Right ventricle myocardium inferior (tissue), 1 donor: ENCODE measurements around the gene AHNAK. TPM values are rescaled to one million over a fixed set of nuclear protein-coding genes. Genes with fewer than 3 reads are reported as not detected.
"Not testable (repeated sequence)": the region's sequence is repeated elsewhere in the genome, so short reads cannot be mapped to it uniquely, and the experiment has no call there.

ENCODE experiments used
- ATAC-seq: fragments of 200-7000 bp; cut with Tn5 transposase; one replicate; pipeline ENCODE4 v1.9.1; 2020; ENCODE audit warnings: mild to moderate bottlenecking, moderate library complexity
- DNase-seq: peaks from one replicate; pipeline ENCODE4 v3.0.0; 2021; ENCODE audit errors: missing footprints
- intact Hi-C: fragments of 100-400 bp; cut with DNase I; formaldehyde crosslinking; loops from one replicate; pipeline ENCODE4 v1.11.0; 2022
- long read RNA-seq: library from polyadenylated mRNA; unstranded; transcript quantifications from one replicate; pipeline ENCODE4 v2.0.0, GENCODE V29; 2021
- total RNA-seq: library from RNA; stranded (reverse); fragmentation: NEBNext Ultra II Directional; extraction: Animal tissue kit (Norgen Biotek cat#: 25700); gene quantifications from one replicate; pipeline ENCODE4 v1.2.1, GENCODE V29; 2021
- donor health status: DM: no; HTN: yes; CAD: no; lungs with severe emphysema.

The AHNAK gene, protein sequence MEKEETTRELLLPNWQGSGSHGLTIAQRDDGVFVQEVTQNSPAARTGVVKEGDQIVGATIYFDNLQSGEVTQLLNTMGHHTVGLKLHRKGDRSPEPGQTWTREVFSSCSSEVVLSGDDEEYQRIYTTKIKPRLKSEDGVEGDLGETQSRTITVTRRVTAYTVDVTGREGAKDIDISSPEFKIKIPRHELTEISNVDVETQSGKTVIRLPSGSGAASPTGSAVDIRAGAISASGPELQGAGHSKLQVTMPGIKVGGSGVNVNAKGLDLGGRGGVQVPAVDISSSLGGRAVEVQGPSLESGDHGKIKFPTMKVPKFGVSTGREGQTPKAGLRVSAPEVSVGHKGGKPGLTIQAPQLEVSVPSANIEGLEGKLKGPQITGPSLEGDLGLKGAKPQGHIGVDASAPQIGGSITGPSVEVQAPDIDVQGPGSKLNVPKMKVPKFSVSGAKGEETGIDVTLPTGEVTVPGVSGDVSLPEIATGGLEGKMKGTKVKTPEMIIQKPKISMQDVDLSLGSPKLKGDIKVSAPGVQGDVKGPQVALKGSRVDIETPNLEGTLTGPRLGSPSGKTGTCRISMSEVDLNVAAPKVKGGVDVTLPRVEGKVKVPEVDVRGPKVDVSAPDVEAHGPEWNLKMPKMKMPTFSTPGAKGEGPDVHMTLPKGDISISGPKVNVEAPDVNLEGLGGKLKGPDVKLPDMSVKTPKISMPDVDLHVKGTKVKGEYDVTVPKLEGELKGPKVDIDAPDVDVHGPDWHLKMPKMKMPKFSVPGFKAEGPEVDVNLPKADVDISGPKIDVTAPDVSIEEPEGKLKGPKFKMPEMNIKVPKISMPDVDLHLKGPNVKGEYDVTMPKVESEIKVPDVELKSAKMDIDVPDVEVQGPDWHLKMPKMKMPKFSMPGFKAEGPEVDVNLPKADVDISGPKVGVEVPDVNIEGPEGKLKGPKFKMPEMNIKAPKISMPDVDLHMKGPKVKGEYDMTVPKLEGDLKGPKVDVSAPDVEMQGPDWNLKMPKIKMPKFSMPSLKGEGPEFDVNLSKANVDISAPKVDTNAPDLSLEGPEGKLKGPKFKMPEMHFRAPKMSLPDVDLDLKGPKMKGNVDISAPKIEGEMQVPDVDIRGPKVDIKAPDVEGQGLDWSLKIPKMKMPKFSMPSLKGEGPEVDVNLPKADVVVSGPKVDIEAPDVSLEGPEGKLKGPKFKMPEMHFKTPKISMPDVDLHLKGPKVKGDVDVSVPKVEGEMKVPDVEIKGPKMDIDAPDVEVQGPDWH (N-terminal part only)
- total RNA-seq = 332 TPM
- long read RNA-seq, full-length matches to known transcripts = 23 of 31 reads
- long read RNA-seq, partial matches to known transcripts = 1 of 31 reads
- long read RNA-seq, other reads (novel, unspliced or antisense) = 7 of 31 reads

DNA sequence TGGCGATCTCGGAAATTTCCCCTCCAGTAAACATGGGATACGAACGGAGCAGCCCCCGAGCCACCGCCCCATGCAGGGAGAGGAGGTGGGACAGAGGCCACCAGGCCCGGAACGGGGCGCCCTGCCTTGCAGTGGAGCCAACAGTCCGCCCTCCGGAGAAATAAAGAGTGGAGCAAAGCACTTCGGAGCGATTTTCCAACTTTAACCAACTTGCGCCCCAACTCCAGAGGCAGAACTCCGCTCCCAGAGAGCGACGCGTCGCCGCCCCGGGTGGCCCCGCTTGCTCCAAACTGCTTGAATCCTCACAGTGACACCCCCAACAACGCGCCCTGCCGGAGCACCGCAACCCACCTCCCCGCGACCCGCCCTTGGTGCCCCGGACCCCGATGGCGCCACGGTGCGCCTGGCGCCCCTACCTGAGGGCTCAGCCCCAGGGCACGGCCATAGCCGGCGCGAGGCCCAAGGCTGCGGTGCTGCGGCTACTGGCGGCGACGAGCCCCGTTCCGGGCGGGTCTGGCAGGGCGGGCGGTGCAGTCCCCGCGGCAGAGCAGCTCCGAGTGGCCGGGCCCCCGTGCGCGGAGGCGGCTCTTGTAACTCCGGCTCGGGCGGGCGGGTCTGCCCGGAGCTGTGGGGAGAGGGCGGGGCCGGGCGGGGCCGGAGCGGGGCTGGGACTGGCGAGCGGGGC, at the start of gene AHNAK:
Gene AHNAK (minus strand): TSS at position 563 of the 685 bp plus-strand sequence. CDS start 10,708 bp downstream, outside the sequence.
- intact Hi-C loops = loop anchor here (5.0 kb wide), 2 partner anchors 121 to 296 kb away; partner anchors contain the start of genes C11orf98 and CSKMT
- ATAC-seq = peak; percentile 76
- DNase-seq = peak; percentile 93

DNA sequence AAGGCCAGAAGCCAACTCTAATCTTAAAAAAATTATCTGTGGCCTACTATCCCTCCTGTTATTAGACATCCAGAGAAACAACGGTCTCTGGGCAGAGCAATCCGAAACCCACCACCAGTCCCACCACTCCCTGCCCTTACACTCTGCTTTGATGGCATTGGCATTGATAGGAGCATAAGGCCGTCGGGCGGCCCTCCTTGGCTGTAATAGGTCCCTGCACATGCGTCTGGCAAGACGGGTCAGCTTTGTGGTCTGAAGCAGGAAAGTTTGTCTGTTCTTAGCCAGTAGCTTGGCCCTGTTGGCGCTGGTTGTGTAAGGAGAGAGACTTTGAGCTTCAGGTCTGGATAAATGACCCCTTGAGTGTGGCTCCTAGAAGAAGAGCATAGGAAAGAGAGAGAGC, 48.5 kb upstream of the AHNAK start:
- no peak for DNase-seq
- intact Hi-C loops = loop anchor here (10.0 kb wide), 1 partner anchor 110 kb away; the partner anchor contains the start of genes BSCL2 and GNG3
- no peak for ATAC-seq

DNA sequence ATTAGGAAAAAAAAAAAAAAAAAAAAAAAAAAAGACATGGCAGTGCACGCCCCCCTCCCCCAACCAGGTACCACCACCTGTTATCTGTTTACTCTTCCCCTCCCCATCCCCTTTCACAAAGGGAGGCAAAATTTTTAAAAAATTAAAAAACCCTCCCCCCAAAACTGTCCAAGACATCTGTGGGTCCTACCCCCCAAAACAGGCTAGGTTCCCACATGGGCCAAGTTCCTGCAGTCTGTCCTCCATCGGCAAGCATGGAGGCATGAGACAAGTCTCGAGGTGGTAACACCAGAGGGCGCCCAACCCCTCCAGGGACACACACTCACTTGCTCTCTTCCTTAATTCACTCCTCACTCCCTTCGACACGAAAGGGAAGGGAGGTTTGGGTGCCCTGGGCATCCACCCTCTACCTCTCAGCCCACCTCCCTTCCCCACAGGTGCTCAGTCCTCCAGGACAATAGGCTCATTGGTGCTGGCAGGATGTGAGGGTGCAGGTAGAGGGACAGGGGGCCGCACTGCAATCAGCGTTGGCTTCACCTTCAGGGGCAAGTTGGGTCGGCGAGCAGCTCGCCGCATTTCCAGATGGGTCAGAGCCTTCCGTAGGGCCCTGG, 46.9 kb upstream of the AHNAK start:
- intact Hi-C loops = loop anchor here (10.0 kb wide), 1 partner anchor 111 kb away; the partner anchor contains the start of genes BSCL2 and GNG3
- DNase-seq (peak; percentile 90), ATAC-seq (no peak)

DNA sequence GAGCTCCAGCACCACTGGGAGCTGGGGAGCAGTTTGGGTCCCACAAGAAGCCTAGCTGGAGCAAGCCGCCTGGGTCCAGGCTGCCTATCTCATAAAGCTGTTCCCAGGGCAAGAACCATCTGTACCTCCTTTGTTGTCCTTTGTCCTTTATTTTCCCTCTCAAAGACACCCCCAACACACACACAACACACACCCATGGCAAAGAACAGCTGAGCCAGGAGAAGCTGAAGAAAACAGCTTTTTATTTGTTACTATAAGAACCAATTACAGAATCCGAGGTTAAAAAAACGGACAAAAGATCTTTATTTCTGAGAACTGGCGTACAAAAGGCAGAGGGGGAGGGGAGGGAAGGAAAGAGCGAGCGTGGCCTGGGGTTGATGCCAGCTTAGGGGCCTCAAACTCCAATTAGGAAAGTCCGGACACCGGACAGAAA, 46.4 kb upstream of the AHNAK start:
- no peak for ATAC-seq
- no peak for DNase-seq
- intact Hi-C loops = loop anchor here (10.0 kb wide), 1 partner anchor 112 kb away; the partner anchor contains the start of genes BSCL2 and GNG3

DNA sequence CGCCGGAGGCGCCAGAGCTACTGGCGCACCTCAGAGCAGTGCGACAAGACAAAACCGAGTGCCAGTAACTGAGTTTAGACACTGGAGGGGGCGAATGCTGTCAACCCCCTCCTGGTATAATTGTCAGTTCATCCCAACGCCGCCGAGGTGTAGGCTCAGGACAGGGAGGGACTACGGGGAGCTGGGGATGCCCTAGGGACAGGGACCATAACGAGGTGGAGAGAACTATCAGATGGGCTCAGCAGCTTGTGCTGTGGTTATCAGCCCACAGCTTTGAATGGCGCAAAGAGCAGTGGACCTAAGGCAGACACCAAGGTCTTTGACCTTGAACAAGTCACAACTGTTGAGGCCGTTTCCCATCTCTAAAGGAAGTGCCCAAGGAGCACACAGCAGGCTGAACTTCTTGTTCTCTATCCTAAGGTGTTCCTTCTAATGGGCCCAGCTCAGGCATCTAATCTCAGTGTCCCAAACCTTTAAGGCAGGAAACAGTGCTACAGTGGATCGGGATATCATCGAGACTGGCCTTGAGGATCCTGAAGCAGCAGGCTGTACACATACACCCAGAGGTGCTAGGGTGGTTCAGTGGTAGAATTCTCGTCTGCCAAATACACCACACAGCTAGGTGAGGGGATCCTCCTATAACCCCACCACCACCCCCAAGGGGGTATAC, 45.7 kb upstream of the AHNAK start:
- intact Hi-C loops = loop anchor here (10.0 kb wide), 1 partner anchor 113 kb away; the partner anchor contains the start of genes BSCL2 and GNG3
- DNase-seq (no peak), ATAC-seq (peak; percentile 6)

DNA sequence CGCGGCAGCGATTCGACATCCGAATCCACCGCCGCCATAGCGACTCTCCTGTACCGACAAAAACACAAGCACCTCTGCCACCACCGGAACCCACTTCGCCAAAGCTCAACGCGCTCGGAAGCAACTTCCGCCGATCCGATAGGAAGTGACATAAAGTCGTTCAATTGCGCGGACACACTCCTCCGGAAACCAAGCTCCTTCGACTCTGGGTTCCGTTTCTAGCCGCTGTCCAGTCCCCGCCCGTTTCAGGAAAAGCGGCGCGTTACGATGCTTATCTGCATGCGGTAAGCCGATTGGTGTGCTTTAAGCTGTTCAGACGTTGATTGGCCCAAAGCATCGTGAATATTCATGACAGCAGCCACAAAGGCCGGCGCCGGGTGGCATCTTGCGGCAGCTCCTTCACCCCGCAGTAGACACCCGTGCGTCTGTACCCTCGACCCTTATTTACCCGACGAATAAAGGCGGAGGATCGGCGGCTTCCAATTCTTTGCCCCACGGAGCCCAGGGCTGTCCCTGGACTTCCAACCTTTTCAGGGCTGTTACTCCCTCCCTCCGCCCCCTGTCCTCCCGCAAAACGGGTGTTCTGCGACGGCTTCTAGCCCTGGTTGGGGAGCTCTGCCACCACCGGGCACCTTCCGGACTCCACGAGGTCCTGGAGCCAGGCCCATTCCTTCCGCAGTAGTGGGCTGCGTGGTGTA, 45.0 kb upstream of the AHNAK start, which contains the start of gene TUT1:
Gene TUT1 (minus strand): TSS at position 76 of the 698 bp plus-strand sequence. CDS start 38 bp downstream, at position 38.
- intact Hi-C loops = loop anchor here (10.0 kb wide), 1 partner anchor 113 kb away; the partner anchor contains the start of genes BSCL2 and GNG3
- ATAC-seq (peak; percentile 96), DNase-seq (peak; percentile 98)

DNA sequence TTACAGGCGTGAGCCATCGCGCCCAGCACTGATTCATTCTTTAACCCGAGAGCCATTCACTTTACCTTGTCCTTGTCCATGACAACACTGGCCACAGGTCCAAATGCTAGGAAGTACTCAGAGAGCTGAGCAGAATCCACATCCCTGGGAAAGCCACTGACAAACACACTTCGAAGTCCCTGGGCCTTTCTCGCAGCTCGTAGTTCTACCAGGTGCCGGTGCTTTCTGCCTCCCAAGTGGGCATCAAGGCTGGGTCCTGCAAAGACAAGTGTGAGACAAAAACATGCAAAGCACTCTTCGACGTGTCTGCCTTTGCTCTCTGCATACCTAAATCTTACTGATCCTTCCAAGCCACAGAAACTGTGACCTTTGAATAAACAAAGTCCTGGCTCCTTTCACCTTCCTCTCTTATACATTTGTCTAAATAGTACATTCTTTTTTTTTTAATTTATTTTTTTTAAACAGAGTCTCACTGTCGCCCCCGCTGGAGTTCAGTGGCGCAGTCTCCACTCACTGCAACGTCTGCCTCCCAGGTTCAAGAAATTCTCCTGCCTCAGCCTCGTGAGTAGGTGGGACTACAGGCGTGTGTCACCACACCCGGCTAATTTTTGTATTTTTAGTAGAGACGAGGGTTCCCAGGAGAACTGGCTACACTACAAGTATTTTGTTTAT, 42.5 kb upstream of the AHNAK start:
- intact Hi-C loops = no loop called here
- ATAC-seq (no peak), DNase-seq (no peak)

DNA sequence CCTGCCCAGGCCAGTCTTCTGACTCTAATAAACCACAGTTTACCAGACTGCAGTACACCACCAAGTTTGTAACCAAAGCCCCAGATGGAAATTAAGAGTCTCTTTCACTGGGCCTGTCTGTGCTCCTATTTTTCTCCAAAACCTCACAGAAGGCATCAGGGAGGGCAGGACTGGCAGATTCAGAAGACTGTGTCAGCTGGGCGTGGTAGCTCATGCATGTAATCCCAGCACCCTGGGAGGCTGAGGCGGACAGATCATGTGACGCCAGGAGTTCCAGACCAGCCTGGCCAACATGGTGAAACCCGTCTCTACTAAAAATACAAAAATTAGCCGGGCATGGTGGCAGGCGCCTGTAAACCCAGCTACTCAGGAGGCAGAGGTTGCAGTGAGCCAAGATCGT, 38.8 kb upstream of the AHNAK start:
- intact Hi-C loops, ATAC-seq, DNase-seq: not testable (repeated sequence)

DNA sequence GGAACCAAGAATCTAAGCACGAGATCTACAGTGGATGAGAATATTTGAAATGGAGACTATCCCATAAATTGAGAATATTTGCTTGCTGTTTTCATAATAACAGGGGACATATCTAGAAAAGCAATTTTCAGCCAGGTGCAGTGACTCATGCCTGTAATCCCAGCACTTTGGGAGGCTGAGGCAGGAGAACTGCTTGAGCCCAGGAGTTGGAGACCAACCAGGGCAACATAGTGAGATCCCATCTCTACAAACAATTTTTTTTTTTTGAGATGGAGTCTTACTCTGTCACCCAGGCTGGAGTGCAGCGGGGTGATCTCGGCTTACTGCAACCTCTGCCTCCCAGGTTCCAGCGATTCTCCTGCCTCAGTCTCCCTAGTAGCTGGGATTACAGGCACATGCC, 35.1 kb upstream of the AHNAK start:
- intact Hi-C loops, DNase-seq, ATAC-seq: not testable (repeated sequence)

DNA sequence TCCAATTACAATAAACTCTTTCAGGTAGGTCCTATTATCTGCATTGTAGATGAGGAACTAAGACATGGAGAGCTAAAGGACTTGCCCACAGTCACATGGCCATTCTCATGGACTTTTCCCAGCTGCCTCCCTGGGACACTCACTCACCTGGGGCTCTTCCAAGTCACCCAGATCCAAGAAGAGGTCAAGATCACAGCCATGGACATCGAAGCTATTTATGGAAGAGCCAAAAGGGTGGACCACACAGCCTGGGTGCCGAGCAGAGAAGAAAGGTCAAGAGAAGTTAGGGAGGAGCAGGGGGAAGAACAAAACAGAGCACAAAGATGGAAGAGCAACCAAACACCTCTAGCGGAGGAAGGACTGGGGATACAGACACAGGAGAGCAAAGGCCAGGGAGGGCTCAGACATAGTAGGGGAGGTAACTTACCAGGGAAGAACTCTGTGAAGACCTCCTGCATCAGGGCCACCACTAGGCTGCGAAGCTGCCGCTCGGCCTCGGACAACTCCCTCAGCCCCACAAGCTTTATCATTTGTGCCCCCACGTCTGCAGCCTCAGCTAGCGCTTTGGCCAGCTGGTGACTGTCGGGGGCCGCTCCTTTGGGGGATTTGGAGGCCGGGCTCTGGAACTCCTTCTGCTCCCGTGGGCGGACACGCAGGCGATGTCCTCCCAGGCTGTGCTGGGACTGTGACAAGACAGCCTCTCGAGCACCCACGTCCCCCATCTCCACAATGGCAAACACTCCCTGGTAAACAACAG, 34.5 kb upstream of the AHNAK start:
- DNase-seq (no peak), ATAC-seq (no peak)
- intact Hi-C loops = no loop called here

DNA sequence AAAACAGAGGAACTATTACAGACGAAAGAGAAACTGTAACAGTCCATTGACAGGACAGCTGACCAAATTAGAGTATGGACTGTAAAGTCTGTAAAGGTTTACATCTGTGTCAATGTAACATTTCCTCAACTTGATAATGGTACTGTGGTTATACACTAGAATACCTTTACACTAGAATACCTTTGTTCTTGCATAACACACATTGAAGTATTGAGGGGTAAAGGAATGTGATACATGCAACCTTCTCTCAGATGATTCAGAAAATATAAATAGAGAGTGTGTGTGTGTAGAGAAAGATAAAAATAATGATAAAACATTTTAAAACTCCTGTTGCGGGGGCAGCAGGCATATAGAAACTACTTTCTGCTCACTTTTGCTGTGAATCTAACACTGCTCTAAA, 32.6 kb upstream of the AHNAK start:
- intact Hi-C loops = no loop called here
- no peak for DNase-seq
- no peak for ATAC-seq

DNA sequence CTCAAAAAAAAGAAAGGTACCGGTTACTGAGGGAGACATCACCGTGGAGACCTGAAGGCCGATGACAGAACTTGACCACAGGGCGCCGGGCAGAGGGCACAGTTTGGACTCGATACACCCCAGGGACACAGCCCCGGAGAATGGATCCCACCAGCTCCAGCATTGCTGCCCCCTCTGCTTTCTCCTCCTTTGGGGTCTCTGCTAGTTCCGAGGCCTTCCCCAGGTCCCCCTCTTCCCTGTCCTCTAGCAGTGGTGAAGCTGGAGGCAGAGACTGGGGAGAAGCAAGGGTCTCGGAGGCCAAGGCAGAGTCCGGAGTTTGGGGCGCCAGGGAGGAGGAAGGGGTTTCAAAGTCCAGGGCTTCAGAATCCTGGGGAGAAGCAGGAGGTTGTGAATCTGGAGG, 31.9 kb upstream of the AHNAK start:
- ATAC-seq (no peak), DNase-seq (no peak)
- intact Hi-C loops = no loop called here

DNA sequence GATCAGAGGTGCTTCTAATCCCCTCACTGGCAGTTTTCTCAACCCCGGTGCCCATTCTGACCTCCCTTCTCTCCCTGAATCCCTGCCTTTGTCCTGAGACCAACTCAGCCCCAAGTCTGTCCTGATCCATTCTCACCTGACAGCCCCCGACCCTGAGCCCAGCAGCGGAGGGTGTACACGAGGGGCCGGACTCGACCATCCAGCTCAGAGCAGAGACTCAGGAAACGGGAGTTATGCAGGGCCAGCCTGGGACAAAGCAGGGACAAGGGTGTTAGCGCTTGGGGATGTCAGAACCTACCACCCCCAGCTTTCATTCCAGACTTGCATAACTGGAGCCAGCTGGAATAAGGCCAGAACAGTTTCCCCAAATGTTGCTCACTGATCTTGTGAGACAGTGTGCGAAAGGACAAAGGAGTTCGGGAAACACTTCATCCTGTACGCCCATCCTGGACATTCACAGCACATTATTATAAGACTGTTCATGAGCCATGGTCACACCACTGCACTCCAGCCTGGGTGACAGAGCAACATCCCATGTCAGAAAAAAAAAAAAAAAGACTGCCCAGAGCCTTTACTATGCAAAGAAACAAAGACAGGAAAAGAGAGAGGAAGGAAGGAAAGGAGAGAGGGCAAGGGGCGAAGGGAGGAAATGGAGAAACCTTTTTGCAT, 30.6 kb upstream of the AHNAK start:
- intact Hi-C loops = no loop called here
- DNase-seq (no peak), ATAC-seq (no peak)

DNA sequence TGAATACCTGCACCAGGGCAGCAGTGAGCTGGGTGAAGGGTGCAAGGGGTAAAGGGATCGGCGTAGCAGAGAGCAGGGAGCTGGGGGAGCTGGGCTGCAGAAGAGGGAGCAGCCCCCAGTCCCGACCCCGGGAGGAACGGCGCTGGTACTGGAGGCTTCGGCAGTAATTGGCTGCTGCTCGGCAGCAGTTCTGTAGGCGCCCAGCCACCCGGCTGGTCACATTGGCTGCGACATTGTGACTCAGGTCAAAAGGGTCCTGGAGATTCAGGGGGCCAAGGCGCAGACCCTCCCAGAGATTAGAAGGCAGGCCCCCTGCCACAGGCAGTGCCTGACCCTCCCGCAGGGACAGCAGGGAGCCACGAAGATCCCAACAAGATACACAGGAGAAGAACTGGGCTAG, 29.2 kb upstream of the AHNAK start:
- no peak for DNase-seq
- intact Hi-C loops = no loop called here
- ATAC-seq = no peak
